Lower lobe of right lung (tissue), 2 donors: ENCODE data around the gene KIF21B. TPM values are rescaled to one million over a fixed set of nuclear protein-coding genes. Genes with fewer than 3 reads are reported as not detected.

ENCODE experiments used
- ATAC-seq, 2 donors: fragments of 200-7000 bp; cut with Tn5 transposase; one replicate each; pipeline ENCODE4 v1.9.1; 2020 to 2022; ENCODE audit warnings: mild to moderate bottlenecking in 2 of 2, moderate library complexity in 2 of 2
- DNase-seq: peaks from one replicate; pipeline ENCODE4 v3.0.0-alpha.2; 2020
- H3K27ac ChIP-seq: fragments of 200-600 bp; one replicate; pipeline ENCODE4 v1.8.0; 2022
- H3K27me3 ChIP-seq: fragments of 200-600 bp; one replicate; pipeline ENCODE4 v1.8.0; 2022; ENCODE audit warnings: low read depth
- H3K36me3 ChIP-seq: fragments of 200-600 bp; one replicate; pipeline ENCODE4 v1.8.0; 2022; ENCODE audit warnings: mild to moderate bottlenecking
- H3K4me1 ChIP-seq: fragments of 200-600 bp; one replicate; pipeline ENCODE4 v1.8.0; 2022
- H3K4me3 ChIP-seq: fragments of 200-600 bp; one replicate; pipeline ENCODE4 v1.8.0; 2022; ENCODE audit warnings: mild to moderate bottlenecking
- H3K9me3 ChIP-seq: fragments of 200-600 bp; one replicate; pipeline ENCODE4 v1.8.0; 2022
- CTCF ChIP-seq: fragments of 200-600 bp; IDR thresholded peaks from one replicate; pipeline ENCODE4 v1.8.0; 2022; ENCODE audit warnings: antibody characterized with exemption, mild to moderate bottlenecking
- intact Hi-C: fragments of 100-400 bp; cut with DNase I; formaldehyde crosslinking; loops from one replicate; pipeline ENCODE4 v1.11.0; 2022
- total RNA-seq: library from RNA; stranded (reverse); fragmentation: NEBNext Ultra II Directional; extraction: Animal tissue kit (Norgen Biotek cat#: 25700); gene quantifications from one replicate; pipeline ENCODE4 v1.2.1, GENCODE V29; 2021
- donor health status: DM: no; HTN: yes; CAD: no; lungs with severe emphysema.

The KIF21B gene
- total RNA-seq, 1 donor from 2014 or later: 4.7 TPM

GRCh38 chr1:201014816-201015200 lies 8.7 kb downstream of the KIF21B start:
- H3K9me3 ChIP-seq: no peaks in the 10 kb centered on the region
- intact Hi-C loops: no loop called here
- H3K36me3 ChIP-seq: no peaks in the 10 kb centered on the region
- H3K27me3 ChIP-seq: peaks cover 11% of the 10 kb centered on the region
- DNase-seq (no peak), ATAC-seq (no peak)
- no peak overlapping the region for H3K4me3 ChIP-seq
- peaks cover 60% of the 10 kb centered on the region for H3K4me1 ChIP-seq
- H3K27ac ChIP-seq: no peak overlapping the region
- no peak for TF ChIP-seq CTCF

- DNase-seq (peak; percentile 45), ATAC-seq (no peak)
- no peak for TF ChIP-seq CTCF
- Histone ChIP-seq H3K9me3 (no peaks in the 10 kb centered on the region), H3K4me1 (peaks cover 56% of the 10 kb centered on the region), H3K4me3 (no peak overlapping the region), H3K27me3 (peaks cover 11% of the 10 kb centered on the region), H3K36me3 (no peaks in the 10 kb centered on the region), H3K27ac (no peak overlapping the region)
- intact Hi-C loops: no loop called here
Observed at GRCh38 chr1:201013991-201014815, 9.3 kb downstream of the KIF21B start.

- TF ChIP-seq CTCF: no peak
- no peaks in the 10 kb centered on the region for H3K9me3 ChIP-seq
- peak; percentile 72 for DNase-seq
- ATAC-seq: peak; percentile 56 to 76
- H3K4me1 ChIP-seq: peaks cover 50% of the 10 kb centered on the region
- H3K36me3 ChIP-seq: no peaks in the 10 kb centered on the region
- no peak overlapping the region for H3K27ac ChIP-seq
- peaks cover 11% of the 10 kb centered on the region for H3K27me3 ChIP-seq
- no peak overlapping the region for H3K4me3 ChIP-seq
- intact Hi-C loops: no loop called here
Observed at GRCh38 chr1:201013031-201013485, 10.5 kb downstream of the KIF21B start.

GRCh38 chr1:201011616-201012015 lies 11.9 kb downstream of the KIF21B start:
- H3K4me3 ChIP-seq: no peak overlapping the region
- H3K9me3 ChIP-seq: no peaks in the 10 kb centered on the region
- no peaks in the 10 kb centered on the region for H3K36me3 ChIP-seq
- no peak for ATAC-seq
- DNase-seq: peak; percentile 24
- no peak overlapping the region for H3K27ac ChIP-seq
- intact Hi-C loops: no loop called here
- TF ChIP-seq CTCF: no peak
- peaks cover 11% of the 10 kb centered on the region for H3K27me3 ChIP-seq
- peaks cover 36% of the 10 kb centered on the region for H3K4me1 ChIP-seq

GRCh38 chr1:201009962-201010645 lies 13.4 kb downstream of the KIF21B start:
- H3K4me3 ChIP-seq: no peak overlapping the region
- DNase-seq (peak; percentile 31), ATAC-seq (no peak)
- intact Hi-C loops: no loop called here
- peaks cover under 1% of the 10 kb centered on the region for H3K36me3 ChIP-seq
- no peak overlapping the region for H3K27ac ChIP-seq
- no peaks in the 10 kb centered on the region for H3K9me3 ChIP-seq
- peaks cover 7% of the 10 kb centered on the region for H3K27me3 ChIP-seq
- TF ChIP-seq CTCF: no peak
- H3K4me1 ChIP-seq: peaks cover 20% of the 10 kb centered on the region
